Astrocyte (in vitro differentiated cells and primary cell): Measurements from ENCODE around the gene CYGB. TPM values are rescaled to one million over a fixed set of nuclear protein-coding genes. Genes with fewer than 3 reads are reported as not detected.

Experiments
- DNase-seq: peaks from one replicate; pipeline ENCODE4 v3.0.0-alpha.2; 2010; ENCODE audit warnings: low read depth
- FAIRE-seq: peaks from 2 replicates; lab custom pipeline; 2011; peaks lifted over from hg19 to GRCh38; lab: Jason Lieb, UNC
- H2AFZ ChIP-seq: 2 replicates; pipeline ENCODE4 v1.6.0; 2012; ENCODE audit warnings: low read depth, low read length, inconsistent platforms
- H3K27ac ChIP-seq: 2 replicates; pipeline ENCODE4 v1.5.1; 2011; ENCODE audit warnings: low read depth, low read length, inconsistent platforms
- H3K27me3 ChIP-seq: 2 replicates; pipeline ENCODE4 v1.6.0; 2011; ENCODE audit warnings: low read length, inconsistent platforms; ENCODE audit not compliant: insufficient read depth
- H3K36me3 ChIP-seq: 2 replicates; pipeline ENCODE4 v1.5.1; 2011; ENCODE audit warnings: low read length, inconsistent platforms; ENCODE audit not compliant: insufficient read depth
- H3K4me1 ChIP-seq: 2 replicates; pipeline ENCODE4 v1.5.1; 2011; ENCODE audit warnings: low read length, inconsistent platforms; ENCODE audit not compliant: insufficient read depth
- H3K4me2 ChIP-seq: 2 replicates; pipeline ENCODE4 v1.6.0; 2012; ENCODE audit warnings: low read length, inconsistent platforms
- H3K4me3 ChIP-seq: 2 replicates; pipeline ENCODE4 v1.5.1; 2011; ENCODE audit warnings: low read depth, mild to moderate bottlenecking, low read length, inconsistent platforms; ENCODE audit not compliant: insufficient read depth
- H3K79me2 ChIP-seq: 2 replicates; pipeline ENCODE4 v1.6.0; 2012; ENCODE audit warnings: mild to moderate bottlenecking, low read length, inconsistent platforms; ENCODE audit not compliant: insufficient read depth
- H3K9ac ChIP-seq: 2 replicates; pipeline ENCODE4 v1.6.0; 2012; ENCODE audit warnings: mild to moderate bottlenecking, low read length, inconsistent platforms
- H3K9me3 ChIP-seq: 2 replicates; pipeline ENCODE4 v1.5.1; 2012; ENCODE audit warnings: low read depth, mild to moderate bottlenecking, low read length, inconsistent platforms; ENCODE audit not compliant: insufficient read depth
- H4K20me1 ChIP-seq: 2 replicates; pipeline ENCODE4 v1.6.0; 2012; ENCODE audit warnings: low read length, inconsistent platforms; ENCODE audit not compliant: insufficient read depth
- H3K27ac Mint-ChIP-seq: one replicate; pipeline ENCODE4 v1.8.0; 2021; ENCODE audit warnings: mild to moderate bottlenecking, mixed read lengths; ENCODE audit not compliant: unreplicated experiment
- H3K27me3 Mint-ChIP-seq: one replicate; pipeline ENCODE4 v1.8.0; 2021; ENCODE audit warnings: low read depth, mixed read lengths; ENCODE audit not compliant: unreplicated experiment
- H3K36me3 Mint-ChIP-seq: one replicate; pipeline ENCODE4 v1.8.0; 2021; ENCODE audit warnings: low read depth, mixed read lengths; ENCODE audit not compliant: unreplicated experiment
- H3K4me1 Mint-ChIP-seq: one replicate; pipeline ENCODE4 v1.8.0; 2021; ENCODE audit warnings: low read depth, mixed read lengths; ENCODE audit not compliant: unreplicated experiment
- H3K4me3 Mint-ChIP-seq: one replicate; pipeline ENCODE4 v1.8.0; 2021; ENCODE audit warnings: mild to moderate bottlenecking, moderate library complexity, mixed read lengths; ENCODE audit not compliant: unreplicated experiment
- H3K9me3 Mint-ChIP-seq: one replicate; pipeline ENCODE4 v1.8.0; 2021; ENCODE audit warnings: mild to moderate bottlenecking, mixed read lengths; ENCODE audit not compliant: unreplicated experiment
- EZH2 ChIP-seq: IDR thresholded peaks from 2 replicates; pipeline ENCODE4 v1.6.1; 2012; ENCODE audit warnings: mild to moderate bottlenecking, low read length, inconsistent platforms; ENCODE audit not compliant: insufficient read depth
- total RNA-seq: library from RNA; stranded (reverse); gene quantifications from 2 replicates; pipeline ENCODE4 v1.2.1, GENCODE V29; 2021
- TF ChIP-seq, protein P1 (sequence below): IDR thresholded peaks from 2 replicates; pipeline ENCODE4 v1.5.1; 2011; ENCODE audit warnings: low read depth, mild to moderate bottlenecking, inconsistent platforms, low read length, moderate library complexity; ENCODE audit not compliant: insufficient read depth

The CYGB gene
- total RNA-seq, 1 donor from 2014 or later: 29.2 TPM

DNA sequence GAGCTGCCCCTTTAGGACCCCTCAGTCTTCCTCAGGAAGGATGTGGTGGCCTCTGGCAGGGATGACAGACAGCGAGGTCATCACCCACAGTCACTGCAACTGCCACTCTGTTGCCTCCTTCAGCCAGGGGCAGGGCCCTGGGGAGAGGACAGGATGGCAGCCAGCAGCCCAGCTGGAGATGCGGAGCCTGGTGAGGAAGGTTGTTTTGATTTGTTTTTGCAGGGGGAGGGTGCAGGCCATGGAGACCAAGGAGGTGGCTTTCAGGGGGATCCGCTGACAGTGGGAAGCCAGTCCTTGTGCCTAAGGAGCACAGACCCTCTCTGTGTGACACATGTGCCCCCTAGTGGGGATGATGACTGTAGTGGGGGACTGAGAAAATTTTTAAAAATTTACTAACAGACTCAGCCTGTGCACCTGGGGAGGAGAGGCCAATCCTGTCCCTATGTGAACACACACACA is 9.7 kb upstream of the CYGB start:
- FAIRE-seq (no peak), DNase-seq (no peak)
- Histone ChIP-seq H3K4me3 (no peak overlapping the region), H3K4me1 (peaks cover 40% of the 10 kb centered on the region), H3K9me3 (no peaks in the 10 kb centered on the region), H3K27me3 (peaks cover 7% of the 10 kb centered on the region), H3K36me3 (no peaks in the 10 kb centered on the region), H3K27ac (peak overlapping the region; percentile 81), H4K20me1 (no peaks in the 10 kb centered on the region), H3K79me2 (no peaks in the 10 kb centered on the region), H3K9ac (peak overlapping the region; percentile 72), H3K4me2 (peak overlapping the region; percentile 76), H2AFZ (no peak overlapping the region)
- peaks cover 2% of the 10 kb centered on the region for H3K36me3 Mint-ChIP-seq
- no peaks in the 10 kb centered on the region for H3K9me3 Mint-ChIP-seq
- H3K27ac Mint-ChIP-seq: no peak overlapping the region
- peaks cover 33% of the 10 kb centered on the region for H3K4me1 Mint-ChIP-seq
- H3K4me3 Mint-ChIP-seq: no peak overlapping the region
- H3K27me3 Mint-ChIP-seq: peaks cover 21% of the 10 kb centered on the region
- TF ChIP-seq, protein P1, sequence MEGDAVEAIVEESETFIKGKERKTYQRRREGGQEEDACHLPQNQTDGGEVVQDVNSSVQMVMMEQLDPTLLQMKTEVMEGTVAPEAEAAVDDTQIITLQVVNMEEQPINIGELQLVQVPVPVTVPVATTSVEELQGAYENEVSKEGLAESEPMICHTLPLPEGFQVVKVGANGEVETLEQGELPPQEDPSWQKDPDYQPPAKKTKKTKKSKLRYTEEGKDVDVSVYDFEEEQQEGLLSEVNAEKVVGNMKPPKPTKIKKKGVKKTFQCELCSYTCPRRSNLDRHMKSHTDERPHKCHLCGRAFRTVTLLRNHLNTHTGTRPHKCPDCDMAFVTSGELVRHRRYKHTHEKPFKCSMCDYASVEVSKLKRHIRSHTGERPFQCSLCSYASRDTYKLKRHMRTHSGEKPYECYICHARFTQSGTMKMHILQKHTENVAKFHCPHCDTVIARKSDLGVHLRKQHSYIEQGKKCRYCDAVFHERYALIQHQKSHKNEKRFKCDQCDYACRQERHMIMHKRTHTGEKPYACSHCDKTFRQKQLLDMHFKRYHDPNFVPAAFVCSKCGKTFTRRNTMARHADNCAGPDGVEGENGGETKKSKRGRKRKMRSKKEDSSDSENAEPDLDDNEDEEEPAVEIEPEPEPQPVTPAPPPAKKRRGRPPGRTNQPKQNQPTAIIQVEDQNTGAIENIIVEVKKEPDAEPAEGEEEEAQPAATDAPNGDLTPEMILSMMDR: peak; percentile 57
- no peak for TF ChIP-seq EZH2

DNA sequence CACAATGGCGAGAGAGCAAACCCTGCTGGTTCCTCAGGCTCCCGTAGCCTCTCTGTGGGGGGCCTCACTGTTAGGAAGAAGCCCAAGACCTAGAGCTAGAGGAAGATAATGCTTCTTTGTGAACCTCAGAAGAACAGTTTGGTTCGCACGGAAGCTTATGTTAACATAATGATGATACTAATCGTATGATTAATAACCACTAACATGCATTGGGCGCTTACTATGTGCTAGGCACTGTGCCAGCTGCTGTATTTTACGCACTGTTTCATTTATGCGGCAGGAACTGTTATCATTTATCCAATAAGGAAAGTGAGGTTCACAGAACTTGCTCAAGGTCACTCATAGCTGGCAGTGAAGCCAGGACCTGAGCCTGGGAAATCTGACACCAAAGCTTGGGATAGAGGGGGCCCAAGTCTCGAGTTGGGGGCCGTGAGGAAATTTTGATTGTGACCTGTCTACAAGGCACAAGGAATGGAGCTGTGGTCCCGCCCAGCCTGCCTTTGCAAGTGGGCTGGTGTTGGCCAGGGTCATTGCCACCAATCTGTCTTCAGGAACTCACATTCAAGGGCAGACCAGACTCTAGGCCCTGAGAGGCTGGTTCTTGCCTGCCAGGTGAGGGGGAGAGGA is 9.2 kb upstream of the CYGB start:
- peak overlapping the region; percentile 66 for H3K27ac Mint-ChIP-seq
- H3K4me2 ChIP-seq: peak overlapping the region; percentile 76
- H3K4me1 Mint-ChIP-seq: peaks cover 30% of the 10 kb centered on the region
- peak overlapping the region; percentile 72 for H3K9ac ChIP-seq
- H3K9me3 Mint-ChIP-seq: no peaks in the 10 kb centered on the region
- no peak overlapping the region for H3K4me3 ChIP-seq
- H3K4me3 Mint-ChIP-seq: no peak overlapping the region
- H3K27me3 ChIP-seq: peaks cover 7% of the 10 kb centered on the region
- DNase-seq (peak; percentile 96), FAIRE-seq (no peak)
- H3K27me3 Mint-ChIP-seq: peaks cover 23% of the 10 kb centered on the region
- H3K36me3 Mint-ChIP-seq: peaks cover 2% of the 10 kb centered on the region
- H2AFZ ChIP-seq: no peak overlapping the region
- H3K9me3 ChIP-seq: no peaks in the 10 kb centered on the region
- H4K20me1 ChIP-seq: no peaks in the 10 kb centered on the region
- peaks cover 40% of the 10 kb centered on the region for H3K4me1 ChIP-seq
- TF ChIP-seq, protein P1: no peak
- no peak for TF ChIP-seq EZH2
- no peaks in the 10 kb centered on the region for H3K79me2 ChIP-seq
- no peaks in the 10 kb centered on the region for H3K36me3 ChIP-seq
- H3K27ac ChIP-seq: peak overlapping the region; percentile 81
